HG03280 (cell line): ENCODE data around the gene URI1.
"Not testable (repeated sequence)": the region's sequence is repeated elsewhere in the genome, so short reads cannot be mapped to it uniquely, and the experiment has no call there.

Experiments used
- ATAC-seq: cut with Tn5 transposase; IDR thresholded peaks from one replicate; pipeline ENCODE4 v1.9.1; 2021; ENCODE audit warnings: mild to moderate bottlenecking, moderate library complexity; ENCODE audit not compliant: unreplicated experiment

URI1 gene

DNA sequence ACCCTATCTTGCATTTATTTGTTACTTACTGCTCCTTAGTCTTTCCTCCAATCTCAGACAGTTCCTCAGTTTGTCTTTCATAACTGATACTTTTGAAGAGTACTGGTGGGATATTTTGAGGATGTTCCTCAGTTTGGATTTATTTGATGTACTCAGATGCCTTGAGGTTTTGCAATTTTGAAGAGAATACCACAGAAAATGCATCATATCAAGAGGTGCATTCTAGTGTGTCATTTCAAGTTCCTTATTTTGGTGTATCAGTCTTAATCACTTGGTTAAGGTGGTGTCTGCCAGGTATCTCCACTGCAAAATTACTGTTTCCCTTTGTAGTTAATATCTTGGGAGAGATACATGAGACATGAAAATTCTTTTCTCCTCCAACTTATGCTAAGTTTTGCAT lies 75.1 kb downstream of the URI1 start:
- no peak for ATAC-seq

DNA sequence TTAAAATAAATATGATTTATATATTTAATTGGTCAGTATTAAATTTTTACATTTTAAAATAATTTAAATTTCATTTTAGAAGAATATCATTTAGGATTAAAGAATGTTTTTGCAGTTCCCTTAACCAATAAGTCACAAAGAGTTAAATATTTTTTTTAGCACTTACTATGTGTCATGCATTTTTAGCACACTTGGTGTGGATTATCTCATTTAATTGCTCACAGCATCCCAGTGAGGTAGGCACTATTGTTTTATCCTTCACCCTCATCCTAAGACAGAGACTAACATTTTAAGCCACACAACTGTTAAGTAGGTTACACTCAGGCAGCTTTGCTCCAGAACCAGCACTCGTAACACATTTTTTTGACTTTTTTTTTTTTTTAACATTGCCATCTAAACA lies 78.2 kb downstream of the URI1 start:
- ATAC-seq: no peak

DNA sequence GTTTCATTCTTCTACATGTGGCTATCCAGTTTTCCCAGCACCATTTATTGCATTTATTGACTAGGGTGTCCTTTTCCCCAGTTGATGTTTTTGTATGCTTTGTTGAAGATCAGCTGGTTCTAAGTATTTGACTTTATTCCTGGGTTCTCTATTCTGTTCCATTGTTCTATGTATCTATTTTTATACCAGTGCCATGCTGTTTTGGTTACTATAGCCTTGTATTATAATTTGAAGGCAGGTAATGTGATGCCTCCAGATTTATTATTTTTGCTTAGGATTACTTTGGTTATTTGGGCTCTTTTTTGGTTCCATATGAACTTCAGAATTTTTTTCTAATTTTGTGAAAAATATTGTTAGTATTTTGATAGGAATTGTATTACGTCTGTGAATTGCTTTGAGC lies 80.6 kb downstream of the URI1 start:
- ATAC-seq: no peak

DNA sequence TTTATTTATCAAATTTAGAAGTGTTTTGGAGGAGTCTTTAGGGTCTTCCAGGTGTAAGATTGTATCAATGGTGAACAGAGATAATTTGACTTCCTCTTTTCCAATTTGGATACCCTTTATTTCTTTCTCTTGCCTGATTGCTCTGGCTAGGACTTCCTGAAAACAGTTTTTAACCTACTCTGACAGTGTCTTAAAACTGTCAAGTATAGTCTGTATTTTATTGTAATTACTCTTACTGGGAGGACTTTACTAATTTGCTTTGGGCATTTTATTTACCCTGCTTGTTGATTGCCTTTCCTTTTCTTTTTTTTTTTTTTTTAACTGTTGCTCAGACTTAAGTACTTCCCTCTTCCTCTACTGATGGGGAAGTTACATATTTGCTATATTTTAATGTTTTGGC lies 81.3 kb downstream of the URI1 start:
- no peak for ATAC-seq

DNA sequence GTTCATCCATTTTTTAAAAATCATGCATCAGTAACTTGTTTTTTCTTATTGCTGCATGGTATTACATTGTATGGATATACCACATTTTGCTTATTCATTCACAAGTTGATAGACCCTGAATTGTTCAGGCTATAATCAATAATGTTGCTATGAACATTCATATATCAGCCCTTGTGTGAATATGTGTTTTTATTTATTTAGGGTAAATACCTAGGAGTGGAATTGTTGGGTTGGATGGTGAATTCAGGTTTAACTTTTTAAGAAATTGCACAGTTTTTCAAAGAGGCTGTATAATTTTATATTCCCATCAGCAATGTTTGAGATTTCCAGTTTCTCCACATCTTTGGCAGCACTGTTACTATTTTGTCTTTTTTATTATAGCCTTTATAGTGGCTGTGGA lies 82.1 kb downstream of the URI1 start:
- no peak for ATAC-seq

DNA sequence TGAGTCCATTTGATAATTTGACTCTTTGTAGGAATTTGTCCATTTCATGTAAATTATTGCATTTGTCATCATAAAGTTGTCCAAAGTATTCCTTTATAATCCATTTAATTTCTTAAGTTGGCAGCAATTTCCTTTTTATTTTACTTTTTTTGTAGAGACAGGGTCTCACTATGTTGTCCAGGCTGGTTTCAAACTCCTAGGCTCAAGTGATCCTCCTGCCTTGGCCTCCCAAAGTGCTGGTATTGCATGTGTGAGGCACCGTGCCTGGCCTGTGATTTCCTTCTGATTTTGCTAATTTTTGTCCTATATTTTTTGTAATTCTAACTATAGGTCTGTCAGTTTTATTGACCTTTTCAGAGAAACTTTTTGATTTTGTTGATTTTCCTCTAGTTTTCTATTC lies 84.9 kb downstream of the URI1 start:
- no peak for ATAC-seq

DNA sequence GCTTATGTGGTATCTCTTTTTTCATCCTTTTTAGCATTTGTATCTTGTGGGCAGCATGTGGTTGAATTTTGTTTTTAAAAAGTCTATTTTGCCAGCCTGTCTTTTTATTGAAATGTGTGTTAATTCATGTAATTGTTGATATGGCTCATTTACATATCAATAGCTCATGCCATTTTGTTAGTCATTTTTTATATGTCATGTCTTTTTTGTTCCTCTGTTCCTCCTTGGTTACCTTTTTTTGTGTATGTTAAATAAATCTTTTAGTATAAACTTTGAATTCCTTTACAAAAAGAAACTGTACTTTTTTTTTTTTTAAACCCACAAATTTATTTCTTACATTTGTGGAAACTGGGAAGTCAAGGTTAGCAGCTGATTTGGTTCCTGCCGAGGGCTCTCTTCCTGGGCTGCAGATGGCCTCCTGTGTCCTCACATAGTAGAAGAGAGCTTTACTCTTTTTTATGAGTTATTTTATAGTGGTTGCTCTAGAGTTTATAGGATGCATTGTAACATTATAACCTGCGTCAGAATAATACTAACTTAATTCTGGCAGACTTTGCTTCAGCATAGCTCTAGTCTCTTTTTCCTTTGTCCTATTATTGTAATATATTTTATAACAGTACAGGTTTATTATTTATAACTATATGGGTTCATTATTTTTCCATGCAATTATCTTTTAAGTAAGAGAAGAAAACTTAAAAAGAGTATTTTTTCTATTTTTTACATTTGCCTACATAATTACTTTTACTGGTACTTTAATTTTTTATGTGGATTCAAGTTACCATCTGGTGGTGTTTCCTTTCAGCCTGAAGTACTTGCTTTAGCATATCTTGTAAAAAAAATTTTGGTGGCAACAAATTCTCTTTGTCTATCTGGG lies 86.3 kb downstream of the URI1 start:
- ATAC-seq: no peak

DNA sequence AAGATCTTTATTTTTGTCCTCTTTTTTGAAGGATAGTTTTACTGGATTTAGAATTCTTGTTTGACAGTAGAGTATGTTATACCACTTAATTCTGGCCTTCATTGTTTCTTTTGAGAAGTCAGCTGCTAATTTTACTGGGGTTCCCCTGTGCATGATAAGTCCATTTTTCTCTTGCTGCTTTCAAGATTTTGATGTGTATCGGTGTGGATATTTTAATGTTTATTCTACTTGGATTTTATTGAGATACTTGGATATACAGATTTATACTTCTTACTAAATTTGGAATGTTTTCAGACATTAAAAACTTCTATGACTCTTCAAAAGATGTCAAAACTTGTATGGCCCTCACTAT lies 86.9 kb downstream of the URI1 start:
- ATAC-seq: no peak

DNA sequence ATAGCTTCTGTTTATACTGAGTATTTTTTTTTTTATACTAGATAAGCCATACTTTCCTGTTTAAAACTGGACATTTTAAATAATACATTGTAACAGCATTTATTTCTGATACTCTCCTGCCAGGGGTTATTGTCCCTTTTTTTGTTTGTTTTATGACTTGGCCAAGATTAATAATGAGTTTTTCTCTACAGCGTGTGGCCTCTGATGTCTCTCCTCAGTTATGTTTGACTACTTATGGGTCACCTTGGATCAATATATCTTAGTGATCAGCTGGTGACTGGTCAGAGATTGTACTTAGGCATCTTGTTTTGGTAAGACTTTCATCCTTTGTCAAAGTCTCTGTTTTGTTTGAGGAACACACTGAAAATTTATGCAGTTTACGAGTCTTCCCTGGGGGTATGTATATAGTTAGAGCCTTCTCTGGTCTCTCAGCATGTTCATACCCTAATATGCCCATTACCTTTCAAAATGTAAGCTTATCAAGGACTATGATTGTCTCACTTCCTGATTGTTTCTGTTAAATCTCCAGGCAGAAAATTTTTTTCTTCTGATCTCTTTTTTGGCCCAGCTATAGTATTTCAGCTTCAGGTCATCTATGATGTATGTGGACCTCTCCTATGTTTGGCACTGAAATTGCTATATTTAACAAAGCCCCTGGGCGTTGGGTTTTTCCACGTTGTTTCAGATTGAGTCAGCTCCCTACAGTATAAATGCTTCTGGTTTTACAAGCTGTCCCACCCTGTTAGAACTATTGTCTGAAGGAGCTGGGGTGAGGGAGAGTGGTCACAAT lies 87.9 kb downstream of the URI1 start:
- ATAC-seq: peak; percentile 54

DNA sequence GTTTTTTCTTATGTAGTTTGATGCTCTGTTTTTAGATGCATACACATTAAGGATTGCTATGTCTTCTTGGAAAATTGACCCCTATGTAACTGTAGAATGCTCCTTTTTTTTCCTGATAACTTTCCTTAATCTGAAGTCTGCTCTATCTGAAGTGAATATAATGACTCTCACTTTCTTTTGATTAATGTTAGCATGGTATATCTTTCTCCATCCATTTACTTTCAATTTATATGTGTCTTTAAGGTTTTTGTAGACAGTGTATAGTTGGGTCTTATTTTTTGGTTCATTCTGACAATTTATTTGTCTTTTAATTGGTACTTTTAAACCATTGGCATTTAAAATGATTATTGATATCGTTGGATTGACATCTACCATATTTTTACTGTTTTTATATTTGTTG lies 92.3 kb downstream of the URI1 start:
- ATAC-seq: no peak

DNA sequence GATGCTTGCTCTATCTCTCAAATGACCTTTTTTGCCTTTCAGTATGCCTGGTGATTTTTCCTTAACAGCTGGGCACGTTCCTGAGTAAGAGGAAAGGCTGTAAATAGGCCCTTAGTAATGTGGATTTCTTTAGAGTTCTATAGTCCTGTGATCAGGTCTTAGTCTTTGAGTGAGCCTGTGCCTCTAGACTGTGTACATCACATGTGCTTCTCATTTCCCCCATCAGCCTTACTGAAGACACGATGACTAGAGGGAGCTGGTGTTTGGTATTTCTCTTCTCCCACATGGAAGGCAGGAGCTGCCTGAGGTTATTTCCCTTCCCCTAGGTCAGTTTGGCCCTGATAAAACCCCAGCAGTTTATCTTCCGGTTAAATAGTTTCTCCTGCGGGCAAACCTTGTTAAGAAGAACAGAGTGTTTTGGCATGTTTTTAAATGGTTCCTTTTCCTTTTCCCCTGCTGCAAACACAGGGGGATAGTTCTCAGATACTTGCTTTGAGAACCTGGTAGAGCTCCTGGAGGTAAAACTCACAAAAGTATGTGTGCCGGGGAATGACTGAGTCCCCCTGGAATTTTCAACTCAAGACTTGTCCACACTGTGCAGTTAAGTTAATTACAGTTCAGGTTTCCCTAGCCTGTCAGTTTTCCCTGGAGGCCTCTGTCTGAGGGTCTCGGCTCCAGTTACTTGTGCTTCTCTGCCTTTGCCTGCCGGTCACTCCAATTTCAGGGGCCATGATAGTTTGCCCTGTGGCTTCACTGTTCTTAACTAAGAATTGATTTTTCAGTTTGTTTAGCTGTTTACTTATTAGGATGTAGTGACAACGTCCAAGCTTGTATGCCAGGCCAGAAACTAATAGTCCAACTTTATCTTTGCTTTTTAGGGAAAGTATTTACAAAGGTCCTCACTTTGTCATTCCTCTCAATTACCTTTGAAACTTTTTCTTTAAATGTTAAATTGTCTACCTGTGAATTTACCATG lies 94.4 kb downstream of the URI1 start:
- ATAC-seq: no peak

DNA sequence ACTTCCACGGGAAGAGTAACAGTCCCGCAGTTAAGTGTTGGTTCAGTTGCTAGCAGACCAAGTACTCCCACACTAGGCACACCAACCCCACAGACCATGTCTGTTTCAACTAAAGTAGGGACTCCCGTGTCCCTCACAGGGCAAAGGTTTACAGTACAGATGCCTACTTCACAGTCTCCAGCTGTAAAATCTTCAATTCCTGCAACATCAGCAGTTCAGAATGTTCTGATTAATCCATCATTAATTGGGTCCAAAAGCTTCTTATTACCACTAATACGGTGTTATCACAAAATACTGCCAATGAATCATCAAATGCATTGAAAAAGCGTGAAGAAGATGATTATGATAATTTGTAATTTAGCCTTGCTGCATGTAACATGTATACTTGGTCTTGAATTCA lies 95.8 kb downstream of the URI1 start:
- no peak for ATAC-seq

DNA sequence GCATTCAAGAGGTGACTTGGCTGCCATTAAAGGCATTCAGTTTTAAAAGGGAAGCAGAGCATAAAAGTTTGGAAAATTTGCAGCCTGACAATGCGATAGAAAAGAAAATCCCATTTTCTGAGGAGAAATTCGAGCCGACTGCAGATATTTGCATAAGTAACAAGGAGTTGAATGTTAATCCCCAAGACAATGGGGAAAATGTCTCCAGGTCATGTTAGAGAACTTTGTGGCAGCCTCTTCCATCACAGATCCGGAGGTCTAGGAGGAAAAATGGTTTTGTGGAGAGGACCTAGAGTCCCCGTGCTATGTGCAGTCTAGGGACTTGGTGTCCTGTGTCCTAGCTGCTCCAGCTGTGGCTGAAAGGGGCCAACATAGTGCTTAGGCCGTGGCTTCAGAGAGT lies 99.9 kb downstream of the URI1 start:
- not testable (repeated sequence) for ATAC-seq

DNA sequence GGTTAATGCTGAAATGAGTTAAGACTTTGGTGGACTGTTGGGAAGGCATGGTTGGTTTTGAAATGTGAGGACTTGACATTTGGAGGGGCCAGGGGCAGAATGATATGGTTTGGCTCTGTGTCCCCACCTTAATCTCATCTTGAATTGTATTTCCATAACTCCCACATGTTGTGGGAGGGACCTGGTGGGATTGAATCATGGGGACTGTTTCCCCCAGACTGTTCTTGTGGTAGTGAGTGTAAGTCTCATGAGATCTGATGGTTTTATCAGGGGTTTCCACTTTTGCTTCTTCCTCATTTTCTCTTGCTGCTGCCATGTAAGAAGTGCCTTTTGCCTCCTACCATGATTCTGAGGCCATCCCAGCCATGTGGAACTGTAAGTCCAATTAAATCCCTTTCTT lies 101.0 kb downstream of the URI1 start:
- not testable (repeated sequence) for ATAC-seq

DNA sequence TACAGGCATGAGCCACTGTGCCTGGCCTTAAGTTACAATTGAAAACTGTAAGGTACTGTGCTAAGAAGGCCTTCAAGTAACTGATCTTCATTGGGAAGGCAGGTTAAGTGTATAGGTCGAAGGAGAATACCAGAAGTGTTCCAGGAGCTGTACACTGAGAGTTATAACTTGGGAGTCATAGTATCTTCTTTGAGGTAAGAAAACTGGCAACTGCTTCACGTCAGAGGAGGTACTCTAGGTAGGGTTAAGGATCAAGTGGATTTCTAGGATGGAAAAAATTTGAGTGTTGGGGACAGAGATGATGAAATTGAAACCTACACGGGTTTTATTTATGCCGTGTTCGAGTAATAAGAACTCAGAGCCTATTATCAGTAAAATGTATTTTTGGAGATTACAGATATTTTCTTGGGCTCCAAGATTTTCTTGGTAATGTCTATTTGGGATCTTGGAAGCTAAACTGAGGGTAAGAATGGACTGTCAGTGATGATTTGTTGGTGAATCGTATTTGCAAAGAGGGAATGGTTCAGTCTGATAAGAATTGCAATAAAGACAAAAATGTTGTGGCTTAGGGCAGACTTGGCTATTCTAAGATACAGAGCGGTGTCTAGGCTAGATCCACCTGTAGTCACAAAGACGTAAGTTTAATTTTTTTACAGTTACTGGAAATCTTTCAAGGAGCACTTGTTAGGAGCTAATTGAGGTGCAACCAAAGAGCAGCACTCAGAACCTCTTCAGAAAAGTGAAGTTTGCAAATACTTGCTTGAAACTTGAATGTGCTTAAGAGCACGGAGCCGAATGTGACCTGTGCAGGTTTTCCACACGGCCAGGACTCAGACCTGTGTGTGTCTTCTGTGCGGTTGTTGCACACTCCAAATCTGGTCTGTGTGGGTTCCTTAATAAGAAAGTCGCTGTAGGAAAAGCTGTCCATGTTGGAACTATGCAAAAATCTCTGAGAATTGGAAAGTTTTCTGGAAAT lies 102.5 kb downstream of the URI1 start:
- no peak for ATAC-seq

DNA sequence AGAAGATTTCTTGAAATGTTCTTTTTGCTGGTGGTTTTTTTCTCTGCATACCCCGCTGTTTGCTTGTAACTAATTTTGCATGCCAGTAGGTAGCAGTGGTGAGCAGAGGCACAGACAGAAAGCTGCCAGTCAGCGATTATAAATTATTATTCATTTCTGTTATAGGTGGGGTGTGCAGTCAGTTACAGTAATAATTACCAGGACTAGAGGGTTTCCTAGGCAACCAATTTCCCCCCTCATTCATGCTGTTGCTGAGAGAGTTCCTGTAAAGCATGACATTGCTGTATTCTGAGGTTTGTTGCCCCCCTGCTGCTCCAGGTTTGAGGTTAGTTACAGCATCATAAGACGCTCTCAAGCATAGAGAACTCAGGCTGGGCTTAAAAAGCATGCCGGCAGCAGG lies 104.5 kb downstream of the URI1 start:
- no peak for ATAC-seq

DNA sequence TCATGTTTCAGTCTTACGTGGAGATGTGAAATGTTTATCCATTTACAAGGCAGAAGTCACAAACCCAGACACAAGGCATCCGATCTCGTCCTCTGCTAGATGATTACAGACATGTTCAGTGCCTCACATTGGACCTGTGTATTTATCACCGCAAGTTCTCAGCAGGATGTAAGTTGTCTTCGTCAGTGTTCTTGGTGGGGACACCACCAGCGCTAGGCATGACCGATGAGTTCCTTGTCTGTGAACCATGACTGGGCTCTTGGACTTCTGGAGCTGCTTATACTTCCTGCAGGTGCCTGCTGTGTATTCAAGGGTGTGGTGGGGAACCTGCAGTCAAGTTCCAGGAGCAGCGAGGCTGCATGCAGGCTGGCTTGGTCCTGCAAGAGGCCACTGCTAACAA lies 105.4 kb downstream of the URI1 start:
- no peak for ATAC-seq

DNA sequence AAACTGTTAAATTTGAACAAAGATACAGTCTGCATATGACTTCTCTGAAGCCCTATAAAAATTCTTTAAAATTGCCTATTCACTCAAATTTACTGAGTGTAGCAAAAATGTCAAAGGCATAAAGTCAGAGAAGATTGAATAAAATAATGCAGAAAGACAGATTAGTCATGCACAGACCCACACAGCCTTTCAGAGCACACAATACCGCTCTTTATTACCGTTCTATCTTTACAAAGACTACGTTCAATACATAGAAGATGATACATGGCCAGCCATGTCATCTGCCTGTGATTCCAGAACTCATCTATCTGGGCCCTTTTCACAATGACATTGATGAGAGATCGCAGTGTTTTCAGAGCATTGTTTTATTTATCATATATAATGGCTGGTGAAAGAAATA lies 107.2 kb downstream of the URI1 start:
- ATAC-seq: no peak

DNA sequence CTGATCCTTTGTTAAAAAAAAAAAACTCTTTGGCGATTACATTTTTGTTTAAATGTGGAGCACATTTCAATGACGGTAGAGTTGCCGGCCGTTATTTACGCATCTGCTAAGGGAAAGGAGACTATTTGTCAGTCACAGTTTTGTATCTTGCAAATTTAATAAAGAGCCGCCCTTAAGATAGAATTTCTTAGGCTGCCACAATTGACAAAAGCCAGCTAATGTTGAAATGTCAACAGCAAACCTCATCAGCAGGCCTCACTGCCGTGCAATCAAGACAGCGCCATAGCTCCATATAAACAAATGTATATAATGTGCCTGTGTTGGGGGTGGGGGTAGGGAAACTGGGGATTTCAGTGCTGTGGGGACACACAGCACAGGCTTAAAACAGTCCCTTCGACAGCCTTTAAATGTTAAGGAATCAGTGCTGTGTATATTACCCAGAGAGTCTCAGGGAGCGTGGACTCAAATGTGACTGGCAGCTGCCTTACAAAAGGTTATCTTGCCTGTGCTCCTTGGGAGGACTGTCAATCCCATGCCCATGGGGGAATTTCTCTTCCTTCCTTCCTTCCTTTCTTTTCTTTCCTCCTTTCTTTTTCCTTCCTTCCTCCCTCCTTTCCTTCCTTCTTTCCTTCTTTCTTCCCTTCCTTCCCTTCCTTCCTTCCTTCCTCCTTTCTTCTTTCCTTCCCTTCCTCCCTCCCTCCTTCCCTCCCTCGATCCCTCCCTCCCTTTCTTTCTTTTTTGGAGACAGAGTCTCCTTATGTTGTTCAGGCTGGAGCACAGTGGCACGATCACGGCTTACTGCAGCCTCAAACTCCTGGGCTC lies 108.0 kb downstream of the URI1 start:
- ATAC-seq: no peak
